Osteocyte (in vitro differentiated cells): ENCODE data around the gene BTC. TPM values are rescaled to one million over a fixed set of nuclear protein-coding genes. Genes with fewer than 3 reads are reported as not detected.

ENCODE experiments used
- DNase-seq: peaks from one replicate; pipeline ENCODE4 v3.0.0; 2021; ENCODE audit warnings: mixed read lengths; ENCODE audit not compliant: unreplicated experiment; ENCODE audit errors: extremely low spot score
- H3K27ac Mint-ChIP-seq: one replicate; pipeline ENCODE4 v1.8.0; 2021; ENCODE audit warnings: mild to moderate bottlenecking, mixed read lengths; ENCODE audit not compliant: unreplicated experiment
- H3K27me3 Mint-ChIP-seq: one replicate; pipeline ENCODE4 v1.8.0; 2021; ENCODE audit warnings: mixed read lengths; ENCODE audit not compliant: unreplicated experiment
- H3K36me3 Mint-ChIP-seq: one replicate; pipeline ENCODE4 v1.8.0; 2021; ENCODE audit warnings: mixed read lengths; ENCODE audit not compliant: unreplicated experiment
- H3K4me1 Mint-ChIP-seq: one replicate; pipeline ENCODE4 v1.8.0; 2021; ENCODE audit warnings: mixed read lengths; ENCODE audit not compliant: unreplicated experiment
- H3K4me3 Mint-ChIP-seq: one replicate; pipeline ENCODE4 v1.8.0; 2021; ENCODE audit warnings: mild to moderate bottlenecking, moderate library complexity, mixed read lengths; ENCODE audit not compliant: unreplicated experiment
- H3K9me3 Mint-ChIP-seq: one replicate; pipeline ENCODE4 v1.8.0; 2021; ENCODE audit warnings: mixed read lengths; ENCODE audit not compliant: unreplicated experiment
- total RNA-seq: library from RNA; stranded (reverse); gene quantifications from 2 replicates; pipeline ENCODE4 v1.2.1, GENCODE V29; 2021
- TF ChIP-seq, protein P1 (sequence below): fragments of 200-600 bp; sonication (generic); IDR thresholded peaks from 2 replicates; pipeline ENCODE4 v1.5.0; 2021; ENCODE audit warnings: antibody characterized with exemption, mild to moderate bottlenecking, moderate library complexity

Gene BTC
- total RNA-seq, 1 donor from 2014 or later: 0.27 TPM

DNA sequence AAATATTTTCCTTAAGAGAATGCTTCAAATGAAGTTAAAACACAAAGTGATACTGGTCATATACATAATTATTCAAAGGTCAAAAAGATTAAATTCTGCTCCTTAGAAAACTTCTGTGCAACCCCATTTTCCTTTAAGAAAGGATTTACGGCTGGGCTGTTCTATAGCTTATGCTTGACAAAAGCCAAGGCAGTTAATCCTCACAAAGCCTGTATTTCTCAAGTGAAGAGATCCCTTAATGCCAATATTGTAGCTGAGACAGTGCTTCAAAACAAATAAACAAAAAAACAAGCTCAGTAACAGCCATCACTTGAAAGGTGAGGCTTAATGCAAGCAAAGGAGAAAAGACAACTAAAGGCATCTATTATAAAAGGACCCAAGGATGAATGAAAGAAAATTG is 42.5 kb downstream of the BTC start:
- Mint-ChIP-seq H3K4me1 (no peaks in the 10 kb centered on the region), H3K36me3 (no peaks in the 10 kb centered on the region), H3K27ac (no peak overlapping the region), H3K27me3 (peaks cover 20% of the 10 kb centered on the region), H3K4me3 (no peak overlapping the region), H3K9me3 (no peaks in the 10 kb centered on the region)
- TF ChIP-seq, protein P1, sequence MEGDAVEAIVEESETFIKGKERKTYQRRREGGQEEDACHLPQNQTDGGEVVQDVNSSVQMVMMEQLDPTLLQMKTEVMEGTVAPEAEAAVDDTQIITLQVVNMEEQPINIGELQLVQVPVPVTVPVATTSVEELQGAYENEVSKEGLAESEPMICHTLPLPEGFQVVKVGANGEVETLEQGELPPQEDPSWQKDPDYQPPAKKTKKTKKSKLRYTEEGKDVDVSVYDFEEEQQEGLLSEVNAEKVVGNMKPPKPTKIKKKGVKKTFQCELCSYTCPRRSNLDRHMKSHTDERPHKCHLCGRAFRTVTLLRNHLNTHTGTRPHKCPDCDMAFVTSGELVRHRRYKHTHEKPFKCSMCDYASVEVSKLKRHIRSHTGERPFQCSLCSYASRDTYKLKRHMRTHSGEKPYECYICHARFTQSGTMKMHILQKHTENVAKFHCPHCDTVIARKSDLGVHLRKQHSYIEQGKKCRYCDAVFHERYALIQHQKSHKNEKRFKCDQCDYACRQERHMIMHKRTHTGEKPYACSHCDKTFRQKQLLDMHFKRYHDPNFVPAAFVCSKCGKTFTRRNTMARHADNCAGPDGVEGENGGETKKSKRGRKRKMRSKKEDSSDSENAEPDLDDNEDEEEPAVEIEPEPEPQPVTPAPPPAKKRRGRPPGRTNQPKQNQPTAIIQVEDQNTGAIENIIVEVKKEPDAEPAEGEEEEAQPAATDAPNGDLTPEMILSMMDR: no peak
- DNase-seq: no peak

DNA sequence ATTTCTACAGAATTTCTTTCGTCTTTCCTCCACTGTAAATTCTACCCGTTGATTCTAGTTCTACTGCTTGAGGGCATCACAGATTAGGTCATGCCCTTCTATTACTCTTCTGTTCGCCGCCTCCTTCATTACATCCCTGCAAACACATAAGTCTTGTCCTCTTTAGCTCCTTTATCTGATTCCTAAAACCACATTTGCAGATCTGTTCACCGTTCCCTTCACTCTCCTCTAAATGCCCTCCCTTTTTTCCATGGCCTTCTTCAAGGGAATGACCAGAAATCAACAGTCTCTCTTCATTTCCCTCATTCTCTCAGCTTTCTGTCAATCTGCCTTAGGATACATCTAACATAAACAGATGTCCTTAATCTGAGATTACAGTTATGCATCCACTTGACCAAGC is 43.1 kb downstream of the BTC start:
- Mint-ChIP-seq H3K36me3 (no peaks in the 10 kb centered on the region), H3K27me3 (peaks cover 20% of the 10 kb centered on the region), H3K4me1 (no peaks in the 10 kb centered on the region), H3K27ac (no peak overlapping the region), H3K4me3 (no peak overlapping the region), H3K9me3 (no peaks in the 10 kb centered on the region)
- DNase-seq: no peak
- TF ChIP-seq, protein P1: no peak

DNA sequence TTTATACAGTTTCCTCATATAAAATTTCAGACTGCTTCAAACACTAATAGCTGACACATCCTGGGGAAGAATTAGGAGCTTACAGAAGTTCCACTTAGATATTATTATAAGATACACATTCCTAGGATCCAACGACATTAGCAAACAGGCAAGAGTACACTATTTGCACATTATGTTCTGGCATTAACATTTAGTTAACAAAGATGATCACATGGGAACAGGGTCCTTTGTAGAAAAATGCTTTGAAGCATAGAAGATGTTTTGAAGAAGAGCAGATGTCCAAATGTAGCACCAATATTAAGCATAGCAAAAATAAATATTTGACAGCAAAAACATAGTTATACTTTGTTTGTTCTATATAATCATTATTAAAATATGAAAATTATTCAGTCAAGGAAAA is 52.1 kb downstream of the BTC start:
- no peak overlapping the region for H3K27ac Mint-ChIP-seq
- H3K4me3 Mint-ChIP-seq: no peak overlapping the region
- no peaks in the 10 kb centered on the region for H3K9me3 Mint-ChIP-seq
- H3K36me3 Mint-ChIP-seq: no peaks in the 10 kb centered on the region
- H3K27me3 Mint-ChIP-seq: peaks cover 24% of the 10 kb centered on the region
- no peak for DNase-seq
- TF ChIP-seq, protein P1: no peak
- no peaks in the 10 kb centered on the region for H3K4me1 Mint-ChIP-seq

DNA sequence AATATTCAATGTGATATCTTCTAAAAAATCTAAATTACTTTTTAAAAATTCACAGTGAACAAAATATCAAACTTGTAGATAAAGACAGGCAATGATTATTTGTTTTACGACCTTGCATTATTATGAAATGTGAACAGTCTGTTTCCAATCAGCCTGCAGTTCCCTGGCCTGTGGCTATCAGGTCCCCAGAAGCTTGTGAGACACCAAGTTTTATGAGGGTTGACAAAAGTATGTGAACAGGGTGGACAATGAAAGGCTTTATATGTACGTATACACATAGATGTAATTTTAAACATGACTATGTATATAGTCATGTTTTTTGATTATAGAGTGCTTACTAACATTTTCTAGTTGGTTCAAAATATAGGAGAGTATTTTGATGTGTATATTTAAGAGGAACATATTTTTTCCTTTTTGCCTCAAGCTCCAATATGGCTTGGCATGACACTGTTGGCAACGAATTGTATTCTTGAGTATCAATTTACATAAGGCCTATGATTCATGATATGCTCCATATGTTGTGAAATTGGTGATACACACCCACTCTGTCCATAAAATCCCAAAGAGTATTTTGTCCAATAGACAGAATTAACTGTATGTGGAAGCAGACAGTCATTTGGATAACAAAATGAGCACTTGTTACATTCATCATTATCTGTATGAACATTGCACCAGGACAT is 55.7 kb downstream of the BTC start:
- Mint-ChIP-seq H3K36me3 (no peaks in the 10 kb centered on the region), H3K27me3 (peaks cover 14% of the 10 kb centered on the region), H3K4me3 (no peak overlapping the region), H3K9me3 (no peaks in the 10 kb centered on the region), H3K4me1 (no peaks in the 10 kb centered on the region), H3K27ac (no peak overlapping the region)
- TF ChIP-seq, protein P1: no peak
- DNase-seq: no peak

DNA sequence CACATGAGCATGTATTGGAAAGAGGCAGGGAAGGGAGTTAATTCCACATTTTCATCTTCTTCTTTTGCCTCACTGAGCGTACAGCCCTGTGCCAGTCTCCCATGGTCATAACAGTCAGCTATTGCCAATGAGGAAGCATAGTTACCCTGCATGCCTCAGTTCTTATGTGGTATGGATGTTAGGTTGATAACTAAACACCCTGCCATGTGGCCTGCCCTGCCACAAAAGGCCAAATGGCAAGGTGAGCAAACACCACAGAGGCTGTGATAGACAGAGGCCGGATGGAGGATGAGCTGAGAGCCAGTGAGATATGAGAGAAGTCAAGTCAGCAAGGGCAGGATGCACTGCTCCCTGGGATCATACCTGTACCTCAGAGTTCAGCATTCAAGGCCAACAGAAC is 59.3 kb downstream of the BTC start:
- peaks cover 19% of the 10 kb centered on the region for H3K27me3 Mint-ChIP-seq
- TF ChIP-seq, protein P1: no peak
- no peak overlapping the region for H3K27ac Mint-ChIP-seq

More for the DNA sequence above, 59.3 kb downstream of the BTC start:
- Mint-ChIP-seq H3K4me3 (no peak overlapping the region), H3K9me3 (no peaks in the 10 kb centered on the region), H3K36me3 (no peaks in the 10 kb centered on the region), H3K4me1 (no peaks in the 10 kb centered on the region)
- DNase-seq: no peak
